CD4-positive, CD25-positive, alpha-beta regulatory T cell (primary cell): ENCODE data around the gene KLHL11. TPM values are rescaled to one million over a fixed set of nuclear protein-coding genes. Genes with fewer than 3 reads are reported as not detected.
"Not testable (repeated sequence)": the region's sequence is repeated elsewhere in the genome, so short reads cannot be mapped to it uniquely, and the experiment has no call there.

Experiments used
- ATAC-seq, 2 donors: fragments of 150-1000 bp; cut with Tn5 transposase; one replicate each; pipeline ENCODE4 v1.10.0; 2021; ENCODE audit warnings: low read depth in 2 of 2, moderate number of reproducible peaks in 2 of 2, moderate library complexity in 1 of 2
- DNase-seq, 3 donors: peaks; one replicate each; pipeline versions ENCODE4 v3.0.0 to v3.0.0-alpha.2; 2012 to 2022; ENCODE audit warnings: mixed read lengths in 1 of 3
- H3K27ac ChIP-seq: one replicate; pipeline ENCODE4 v1.7.0; 2013; ENCODE audit warnings: mild to moderate bottlenecking, low read length; ENCODE audit not compliant: insufficient read depth, poor library complexity, severe bottlenecking
- H3K27me3 ChIP-seq: one replicate; pipeline ENCODE4 v1.7.0; 2013; ENCODE audit warnings: low read length; ENCODE audit not compliant: control insufficient read depth, insufficient read depth
- H3K36me3 ChIP-seq: one replicate; pipeline ENCODE4 v1.7.0; 2013; ENCODE audit warnings: mild to moderate bottlenecking, low read length, moderate library complexity; ENCODE audit not compliant: control insufficient read depth, insufficient read depth
- H3K4me1 ChIP-seq: 2 replicates; pipeline ENCODE4 v1.7.0; 2013; ENCODE audit warnings: mild to moderate bottlenecking, low read length; ENCODE audit not compliant: insufficient read depth, control insufficient read depth, poor library complexity, severe bottlenecking
- H3K4me3 ChIP-seq: one replicate; pipeline ENCODE4 v1.7.0; 2013; ENCODE audit warnings: low read depth, mild to moderate bottlenecking, low read length, moderate library complexity
- H3K9me3 ChIP-seq, 2 experiments: 1 replicate in 1 of 2; 2 replicates in 1 of 2; pipeline ENCODE4 v1.7.0; 2013; ENCODE audit warnings: low read length in 2 of 2, mild to moderate bottlenecking in 1 of 2, moderate library complexity in 1 of 2; ENCODE audit not compliant: control insufficient read depth in 2 of 2
- H3K27ac Mint-ChIP-seq, 3 donors: one replicate each; pipeline ENCODE4 v1.8.0; 2020 to 2022; ENCODE audit warnings: mild to moderate bottlenecking in 3 of 3, mixed read lengths in 3 of 3, moderate library complexity in 2 of 3
- H3K27me3 Mint-ChIP-seq: one replicate; pipeline ENCODE4 v1.8.0; 2022; ENCODE audit warnings: mild to moderate bottlenecking, mixed read lengths
- H3K36me3 Mint-ChIP-seq: one replicate; pipeline ENCODE4 v1.8.0; 2020; ENCODE audit warnings: mixed read lengths
- H3K4me1 Mint-ChIP-seq, 4 donors: one replicate each; pipeline ENCODE4 v1.8.0; 2020 to 2022; ENCODE audit warnings: mixed read lengths in 4 of 4, mild to moderate bottlenecking in 1 of 4
- H3K4me3 Mint-ChIP-seq, 4 donors: one replicate each; pipeline ENCODE4 v1.8.0; 2020 to 2022; ENCODE audit warnings: mild to moderate bottlenecking in 4 of 4, mixed read lengths in 4 of 4, moderate library complexity in 3 of 4
- H3K9me3 Mint-ChIP-seq, 7 donors: one replicate each; pipeline ENCODE4 v1.8.0; 2020 to 2022; ENCODE audit warnings: mixed read lengths in 7 of 7, mild to moderate bottlenecking in 3 of 7, moderate library complexity in 2 of 7
- polyA plus RNA-seq, 4 donors: library from polyadenylated mRNA; unstranded; fragments of 300-500 nt; fragmentation: Illumina TruSeq; gene quantifications; one replicate each; pipeline ENCODE4 v1.2.3, GENCODE V29; 2021
- total RNA-seq: library from RNA; stranded (reverse); gene quantifications from one replicate; pipeline ENCODE4 v1.2.3, GENCODE V29; 2022

Gene KLHL11
- total and polyA plus RNA-seq, 5 donors from 2014 or later: 5.4 to 21.7 (median 7.5) TPM

DNA sequence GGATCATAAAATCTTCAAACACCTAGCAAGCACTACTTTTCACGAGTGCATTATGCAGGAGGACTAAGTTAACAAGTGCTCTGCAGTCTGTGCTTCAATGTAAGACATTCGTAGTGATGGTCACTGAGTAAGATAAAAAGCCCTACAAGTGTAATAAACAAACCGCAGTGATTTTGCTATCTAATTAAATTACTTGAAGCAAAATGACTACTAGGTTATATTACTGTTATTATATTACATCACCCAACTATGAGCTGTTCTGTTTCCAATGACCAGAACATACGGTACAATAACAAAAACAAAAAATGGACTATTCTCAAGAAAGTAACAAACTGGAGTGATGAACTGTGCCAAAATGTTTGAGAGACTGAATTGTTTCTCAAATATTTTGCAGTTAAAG lies 16.4 kb downstream of the KLHL11 start:
- peaks cover 25% of the 10 kb centered on the region for H3K36me3 ChIP-seq
- Mint-ChIP-seq H3K27ac (no peak overlapping the region), H3K27me3 (no peaks in the 10 kb centered on the region), H3K9me3 (no peaks in the 10 kb centered on the region), H3K4me3 (no peak overlapping the region), H3K4me1 (peaks cover 27 to 43% (median 32%) of the 10 kb centered on the region in 4 donors), H3K36me3 (peaks cover 21% of the 10 kb centered on the region)
- no peak for DNase-seq
- no peak overlapping the region for H3K4me3 ChIP-seq
- ATAC-seq: no peak
- no peaks in the 10 kb centered on the region for H3K9me3 ChIP-seq
- peaks cover 6% of the 10 kb centered on the region for H3K4me1 ChIP-seq
- H3K27ac ChIP-seq: no peak overlapping the region
- H3K27me3 ChIP-seq: no peaks in the 10 kb centered on the region

DNA sequence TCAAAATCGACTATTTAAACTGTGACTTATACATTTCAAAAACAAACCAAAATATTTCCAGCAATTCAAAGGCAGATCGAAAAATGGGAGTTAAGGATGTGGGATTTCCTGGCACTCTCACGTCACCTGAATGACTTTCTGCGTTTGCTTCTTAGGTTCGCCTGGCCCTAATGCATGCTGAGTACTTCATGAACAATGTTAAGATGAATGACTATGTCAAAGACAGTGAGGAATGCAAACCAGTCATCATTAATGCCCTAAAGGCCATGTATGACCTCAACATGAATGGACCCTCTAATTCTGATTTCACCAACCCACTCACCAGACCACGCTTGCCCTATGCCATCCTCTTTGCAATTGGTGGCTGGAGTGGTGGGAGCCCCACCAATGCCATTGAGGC lies 20.3 kb downstream of the KLHL11 start:
- Histone ChIP-seq H3K36me3 (peaks cover 4% of the 10 kb centered on the region), H3K4me1 (no peaks in the 10 kb centered on the region), H3K27ac (no peak overlapping the region), H3K4me3 (no peak overlapping the region), H3K9me3 (no peaks in the 10 kb centered on the region), H3K27me3 (no peaks in the 10 kb centered on the region)
- H3K27me3 Mint-ChIP-seq: no peaks in the 10 kb centered on the region
- H3K4me3 Mint-ChIP-seq: no peak overlapping the region
- no peak for ATAC-seq
- peaks cover 6% of the 10 kb centered on the region for H3K36me3 Mint-ChIP-seq
- DNase-seq: no peak
- H3K27ac Mint-ChIP-seq: no peak overlapping the region
- peaks cover 5 to 17% (median 9%) of the 10 kb centered on the region in 4 donors for H3K4me1 Mint-ChIP-seq
- no peaks in the 10 kb centered on the region for H3K9me3 Mint-ChIP-seq

- H3K9me3 Mint-ChIP-seq: not testable (repeated sequence)
These were observed 24.4 kb downstream of the KLHL11 start for GRCh38 chr17:41840781-41841180.

GRCh38 chr17:41839448-41839847 lies 25.8 kb downstream of the KLHL11 start:
- H3K36me3 ChIP-seq, H3K36me3 Mint-ChIP-seq, H3K9me3 Mint-ChIP-seq, H3K9me3 ChIP-seq, H3K27ac Mint-ChIP-seq, H3K27me3 ChIP-seq, H3K27ac ChIP-seq, H3K4me3 ChIP-seq, ATAC-seq, H3K4me3 Mint-ChIP-seq, DNase-seq: not testable (repeated sequence)
- Mint-ChIP-seq H3K4me1 (peaks cover 5 to 19% (median 9%) of the 10 kb centered on the region in 4 donors), H3K27me3 (peaks cover 12% of the 10 kb centered on the region)
- H3K4me1 ChIP-seq: peaks cover 12% of the 10 kb centered on the region

More at GRCh38 chr17:41840781-41841180, 24.4 kb downstream of the KLHL11 start:
- H3K36me3 Mint-ChIP-seq, H3K27me3 Mint-ChIP-seq, H3K27ac ChIP-seq, ATAC-seq, H3K4me3 ChIP-seq, H3K4me1 ChIP-seq, H3K36me3 ChIP-seq, H3K9me3 ChIP-seq, H3K27ac Mint-ChIP-seq, H3K4me1 Mint-ChIP-seq, H3K27me3 ChIP-seq, H3K4me3 Mint-ChIP-seq, DNase-seq: not testable (repeated sequence)

DNA sequence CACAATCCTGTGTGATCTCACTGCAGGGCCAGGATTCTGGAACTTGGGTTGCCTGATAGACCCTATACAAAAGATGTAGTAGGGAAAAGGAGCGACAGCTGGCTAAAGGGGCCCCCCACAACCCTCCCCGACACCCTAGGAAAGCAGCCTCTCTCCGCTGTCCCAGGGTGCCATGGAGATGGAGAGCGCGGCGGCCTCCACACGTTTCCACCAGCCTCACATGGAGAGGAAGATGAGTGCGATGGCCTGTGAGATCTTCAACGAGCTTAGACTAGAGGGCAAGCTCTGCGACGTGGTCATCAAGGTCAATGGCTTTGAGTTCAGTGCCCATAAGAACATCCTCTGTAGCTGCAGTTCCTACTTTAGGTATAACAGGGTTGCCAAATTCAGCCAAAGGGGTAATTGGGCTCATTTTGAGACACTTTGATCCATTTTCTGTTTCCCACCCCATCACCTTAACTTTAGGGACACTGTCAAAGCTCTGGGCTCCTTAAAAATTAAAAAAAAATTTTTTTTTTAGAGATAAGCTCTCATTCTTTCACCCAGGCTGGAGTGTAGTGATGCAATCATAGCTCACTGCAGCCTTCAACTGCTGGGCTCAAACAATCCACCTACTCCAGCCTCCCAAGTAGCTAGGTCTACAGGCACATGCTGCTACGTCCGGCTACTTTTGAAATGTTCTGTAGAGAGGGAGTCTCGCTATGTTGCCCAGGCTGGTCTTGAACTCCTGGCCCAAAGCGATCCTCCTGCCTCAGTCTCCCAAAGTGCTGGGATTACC lies 27.3 kb downstream of the KLHL11 start, which contains the start of gene KLHL10:
Gene KLHL10, plus strand, starts transcription at position 65 of the 778 bp plus-strand sequence. Its CDS starts 108 bp downstream, at position 173.
- Mint-ChIP-seq H3K27ac (peak within 1 kb of the TSS in 1 of 3 donors; percentile 84), H3K4me3 (peak within 1 kb of the TSS; percentile 69 to 88 (median 84)), H3K4me1 (peaks cover 5 to 24% (median 9%) of the 10 kb centered on the region in 4 donors), H3K27me3 (peaks cover 16% of the 10 kb centered on the region), H3K9me3 (no peaks in the 10 kb centered on the region), H3K36me3 (peaks cover under 1% of the 10 kb centered on the region)
- DNase-seq (no peak), ATAC-seq (no peak)
- Histone ChIP-seq H3K9me3 (no peaks in the 10 kb centered on the region), H3K36me3 (no peaks in the 10 kb centered on the region), H3K27ac (no peak within 1 kb of the TSS), H3K4me1 (peaks cover 12% of the 10 kb centered on the region), H3K4me3 (peak within 1 kb of the TSS; percentile 57), H3K27me3 (peaks cover 3% of the 10 kb centered on the region)

- Mint-ChIP-seq H3K27me3 (peaks cover 16% of the 10 kb centered on the region), H3K4me3 (peak overlapping the region; percentile 69 to 88 (median 84)), H3K27ac (peak overlapping the region in 2 of 3 donors; percentile 69 to 84), H3K9me3 (no peaks in the 10 kb centered on the region), H3K36me3 (peaks cover 3% of the 10 kb centered on the region), H3K4me1 (peaks cover 8 to 26% (median 9%) of the 10 kb centered on the region in 4 donors)
- H3K4me1 ChIP-seq: peaks cover 12% of the 10 kb centered on the region
- H3K27ac ChIP-seq: no peak overlapping the region
- ATAC-seq (no peak), DNase-seq (peak in 1 of 3 donors; percentile 21)
- peaks cover 3% of the 10 kb centered on the region for H3K27me3 ChIP-seq
- peak overlapping the region; percentile 57 for H3K4me3 ChIP-seq
- no peaks in the 10 kb centered on the region for H3K36me3 ChIP-seq
- H3K9me3 ChIP-seq: no peaks in the 10 kb centered on the region
These were observed 28.6 kb downstream of the KLHL11 start for GRCh38 chr17:41836550-41837196.

DNA sequence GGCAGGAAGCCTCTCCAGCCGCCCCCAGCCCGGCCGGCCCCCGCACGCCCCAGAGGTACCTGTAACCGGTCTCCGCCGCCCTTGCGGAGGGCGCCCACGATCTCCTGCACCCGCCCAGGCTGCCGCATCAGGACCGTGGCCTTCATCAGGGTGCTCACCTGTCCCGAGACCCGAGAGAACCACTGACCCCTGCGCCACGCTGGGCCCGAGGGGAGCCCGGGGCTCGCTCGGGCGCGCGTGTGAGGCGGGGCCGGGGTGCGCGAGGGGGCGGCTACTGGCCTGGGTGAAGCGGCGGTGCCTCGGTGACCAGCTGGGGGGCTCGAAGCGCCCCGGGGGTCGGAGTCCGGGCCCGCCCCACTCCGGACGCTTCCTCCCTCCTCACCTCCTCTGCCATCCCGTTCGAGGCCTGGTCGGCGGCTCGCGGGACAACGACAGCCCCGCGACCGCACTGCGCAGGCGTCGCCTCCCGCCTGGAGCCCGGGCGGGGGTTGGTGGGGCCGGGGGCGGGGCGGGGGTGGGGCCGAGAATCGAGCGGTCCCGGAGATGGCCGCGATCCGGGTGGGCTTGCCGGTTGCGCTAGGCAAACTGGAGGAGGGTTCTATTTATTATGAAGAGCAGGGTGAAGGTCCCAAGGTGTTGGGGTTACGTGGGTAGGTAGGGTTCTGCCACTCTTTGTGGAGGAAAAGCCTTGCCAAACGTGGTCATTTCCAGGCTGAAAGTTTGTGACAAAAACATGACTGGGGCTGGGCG lies 29.2 kb downstream of the KLHL11 start, which contains the start of gene NT5C3B:
Gene NT5C3B, minus strand, starts transcription at position 433 of the 750 bp plus-strand sequence. Its CDS starts 39 bp downstream, at position 394.
- H3K9me3 ChIP-seq: no peaks in the 10 kb centered on the region
- peak within 1 kb of the TSS; percentile 70 to 88 (median 84) for H3K27ac Mint-ChIP-seq
- H3K4me3 ChIP-seq: peak within 1 kb of the TSS; percentile 57
- peaks cover 12% of the 10 kb centered on the region for H3K4me1 ChIP-seq
- DNase-seq (peak; percentile 25 to 50 (median 29)), ATAC-seq (peak; percentile 63 to 78)
- no peak within 1 kb of the TSS for H3K27ac ChIP-seq
- peaks cover 3% of the 10 kb centered on the region for H3K27me3 ChIP-seq
- peak within 1 kb of the TSS; percentile 87 to 91 (median 89) for H3K4me3 Mint-ChIP-seq
- H3K36me3 ChIP-seq: no peaks in the 10 kb centered on the region
- peaks cover 8 to 26% (median 9%) of the 10 kb centered on the region in 4 donors for H3K4me1 Mint-ChIP-seq
- peaks cover 8% of the 10 kb centered on the region for H3K36me3 Mint-ChIP-seq
- peaks cover 16% of the 10 kb centered on the region for H3K27me3 Mint-ChIP-seq
- H3K9me3 Mint-ChIP-seq: no peaks in the 10 kb centered on the region
